ENCODE data around the gene SLC5A9.

Gene SLC5A9

GRCh38 chr1:48214820-48215219 lies 7.7 kb upstream of the SLC5A9 start:
- no peak overlapping the region for H3K4me3 ChIP-seq (ENCODE audit: insufficient read depth, low read length, poor library complexity, severe bottlenecking)
- H3K9me2 ChIP-seq (replicated peaks; ENCODE audit: insufficient read depth, low read length), result no peaks in the 10 kb centered on the region
- H3K27ac ChIP-seq (ENCODE audit: low read depth, low read length), result no peak overlapping the region
- TF ChIP-seq CTCF (IDR thresholded peaks at IDR 0.05; ENCODE audit: insufficient read depth, low read length, poor library complexity, severe bottlenecking) (no peak), EZH2phosphoT487 (conservative IDR thresholded peaks at IDR 0.05; ENCODE audit: low read length) (no peak)
- H2AFZ ChIP-seq (ENCODE audit: low read depth, low read length, severe bottlenecking), result no peak overlapping the region
- H3K79me2 ChIP-seq (ENCODE audit: insufficient read depth, low read length), result no peaks in the 10 kb centered on the region
- no peak overlapping the region for H3K9ac ChIP-seq (ENCODE audit: low read length)
- no peaks in the 10 kb centered on the region for H3F3A ChIP-seq (ENCODE audit: insufficient read depth)
- no peak overlapping the region for H3K4me2 ChIP-seq (ENCODE audit: low read depth, low read length, poor library complexity, severe bottlenecking)
- H4K20me1 ChIP-seq (ENCODE audit: low read depth, low read length), result no peaks in the 10 kb centered on the region
- no peaks in the 10 kb centered on the region for H3K27me3 ChIP-seq (ENCODE audit: low read length)
- no peaks in the 10 kb centered on the region for H3K9me3 ChIP-seq (ENCODE audit: insufficient read depth, low read length)
- no peaks in the 10 kb centered on the region for H3K36me3 ChIP-seq (ENCODE audit: low read length)

- Histone ChIP-seq H3F3A (ENCODE audit: insufficient read depth) (no peaks in the 10 kb centered on the region), H3K4me2 (ENCODE audit: low read depth, low read length, poor library complexity, severe bottlenecking) (no peak overlapping the region), H3K36me3 (ENCODE audit: low read length) (no peaks in the 10 kb centered on the region), H3K79me2 (ENCODE audit: insufficient read depth, low read length) (no peaks in the 10 kb centered on the region), H3K27ac (ENCODE audit: low read depth, low read length) (no peak overlapping the region), H3K4me3 (ENCODE audit: insufficient read depth, low read length, poor library complexity, severe bottlenecking) (no peak overlapping the region), H4K20me1 (ENCODE audit: low read depth, low read length) (no peaks in the 10 kb centered on the region), H3K9me3 (ENCODE audit: insufficient read depth, low read length) (no peaks in the 10 kb centered on the region), H3K9ac (ENCODE audit: low read length) (no peak overlapping the region), H3K27me3 (ENCODE audit: low read length) (no peaks in the 10 kb centered on the region), H3K9me2 (replicated peaks; ENCODE audit: insufficient read depth, low read length) (no peaks in the 10 kb centered on the region), H2AFZ (ENCODE audit: low read depth, low read length, severe bottlenecking) (no peak overlapping the region)
- no peak for TF ChIP-seq CTCF (IDR thresholded peaks at IDR 0.05; ENCODE audit: insufficient read depth, low read length, poor library complexity, severe bottlenecking)
- TF ChIP-seq EZH2phosphoT487 (conservative IDR thresholded peaks at IDR 0.05; ENCODE audit: low read length), result no peak
These were observed 7.3 kb upstream of the SLC5A9 start for GRCh38 chr1:48215222-48215621.

GRCh38 chr1:48215889-48216288 lies 6.6 kb upstream of the SLC5A9 start:
- Histone ChIP-seq H3K9me2 (replicated peaks; ENCODE audit: insufficient read depth, low read length) (no peaks in the 10 kb centered on the region), H4K20me1 (ENCODE audit: low read depth, low read length) (no peaks in the 10 kb centered on the region), H3K4me2 (ENCODE audit: low read depth, low read length, poor library complexity, severe bottlenecking) (no peak overlapping the region), H3K27me3 (ENCODE audit: low read length) (no peaks in the 10 kb centered on the region), H3K36me3 (ENCODE audit: low read length) (no peaks in the 10 kb centered on the region), H3F3A (ENCODE audit: insufficient read depth) (no peaks in the 10 kb centered on the region), H2AFZ (ENCODE audit: low read depth, low read length, severe bottlenecking) (no peak overlapping the region), H3K79me2 (ENCODE audit: insufficient read depth, low read length) (no peaks in the 10 kb centered on the region), H3K9me3 (ENCODE audit: insufficient read depth, low read length) (no peaks in the 10 kb centered on the region), H3K9ac (ENCODE audit: low read length) (no peak overlapping the region), H3K27ac (ENCODE audit: low read depth, low read length) (no peak overlapping the region), H3K4me3 (ENCODE audit: insufficient read depth, low read length, poor library complexity, severe bottlenecking) (no peak overlapping the region)
- TF ChIP-seq CTCF (IDR thresholded peaks at IDR 0.05; ENCODE audit: insufficient read depth, low read length, poor library complexity, severe bottlenecking), result no peak
- TF ChIP-seq EZH2phosphoT487 (conservative IDR thresholded peaks at IDR 0.05; ENCODE audit: low read length), result no peak
